Activated CD8-positive, alpha-beta memory T cell treated with anti-CD3 and anti-CD28 coated beads, Interleukin-2, amount 50 U/mL, for 24 hours (primary cell): Measurements from ENCODE around the gene ZNF564.
"Not testable (repeated sequence)": the region's sequence is repeated elsewhere in the genome, so short reads cannot be mapped to it uniquely, and the experiment has no call there.

Source experiments
- DNase-seq: peaks from one replicate; pipeline ENCODE4 v3.0.0-alpha.2; 2020; ENCODE audit errors: extremely low read depth

Gene ZNF564

GRCh38 chr19:12497032-12497431, 54.2 kb downstream of the ZNF564 start:
- no peak for DNase-seq

DNA sequence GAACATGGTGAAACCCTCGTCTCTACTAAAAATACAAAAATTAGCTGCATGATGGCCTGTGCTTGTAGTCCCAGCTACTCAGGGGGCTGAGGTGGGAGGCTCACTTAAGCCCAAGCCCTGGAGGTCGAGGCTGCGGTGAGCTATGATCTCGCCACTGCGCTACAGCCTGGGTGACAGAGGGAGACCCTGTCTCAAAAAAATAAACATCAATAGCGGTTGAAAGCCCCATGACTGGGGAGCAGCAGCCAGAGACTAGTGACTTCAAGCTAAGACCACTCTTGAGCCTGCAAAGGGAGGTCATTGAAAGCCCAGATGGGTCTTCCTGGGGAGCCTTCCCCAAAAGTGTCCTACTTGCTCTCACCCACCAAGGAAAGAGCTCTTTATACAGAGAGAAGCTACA, 54.8 kb downstream of the ZNF564 start:
- no peak for DNase-seq

GRCh38 chr19:12495002-12495802, 56.1 kb downstream of the ZNF564 start:
- DNase-seq: peak; percentile 82

DNA sequence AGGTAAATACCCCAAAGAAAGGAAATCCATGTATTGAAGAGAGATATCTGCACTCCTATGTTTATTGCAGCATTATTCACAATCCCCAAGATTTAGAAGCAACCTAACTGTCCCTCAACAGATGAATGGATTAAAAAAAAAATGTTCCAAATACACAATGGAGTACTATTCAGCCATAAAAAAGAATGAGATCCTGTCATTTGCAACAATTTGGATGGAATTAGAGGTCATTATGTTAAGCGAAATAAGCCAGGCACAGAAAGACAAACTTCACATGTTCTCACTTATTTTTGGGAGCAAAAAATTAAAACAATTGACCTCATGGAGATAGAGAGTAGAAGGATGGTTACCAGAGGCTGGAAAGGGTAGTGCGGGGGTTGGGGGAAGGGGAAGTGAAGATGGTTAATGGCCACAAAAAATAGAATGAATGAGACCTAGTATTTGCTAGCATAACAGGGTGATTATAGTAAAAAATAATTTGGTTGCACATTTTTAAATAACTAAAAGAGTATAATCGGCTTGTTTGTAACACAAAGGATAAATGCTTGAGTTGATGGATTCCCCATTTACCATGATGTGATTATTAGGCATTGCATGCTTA, 56.9 kb downstream of the ZNF564 start:
- no peak for DNase-seq

GRCh38 chr19:12486265-12486783, 65.0 kb downstream of the ZNF564 start:
- not testable (repeated sequence) for DNase-seq

GRCh38 chr19:12485571-12485970, 65.7 kb downstream of the ZNF564 start:
- DNase-seq: no peak

GRCh38 chr19:12485052-12485416, 66.2 kb downstream of the ZNF564 start:
- no peak for DNase-seq

- peak; percentile 62 for DNase-seq
Measured at GRCh38 chr19:12484371-12485051, 66.8 kb downstream of the ZNF564 start, which contains the start of gene ZNF709. Gene ZNF709 (minus strand): TSS chr19:12484816. CDS start chr19:12484657, 159 bp downstream.

GRCh38 chr19:12484011-12484370, 67.3 kb downstream of the ZNF564 start:
- no peak for DNase-seq

- DNase-seq: no peak
Measured at GRCh38 chr19:12482509-12482886, 68.8 kb downstream of the ZNF564 start.

DNA sequence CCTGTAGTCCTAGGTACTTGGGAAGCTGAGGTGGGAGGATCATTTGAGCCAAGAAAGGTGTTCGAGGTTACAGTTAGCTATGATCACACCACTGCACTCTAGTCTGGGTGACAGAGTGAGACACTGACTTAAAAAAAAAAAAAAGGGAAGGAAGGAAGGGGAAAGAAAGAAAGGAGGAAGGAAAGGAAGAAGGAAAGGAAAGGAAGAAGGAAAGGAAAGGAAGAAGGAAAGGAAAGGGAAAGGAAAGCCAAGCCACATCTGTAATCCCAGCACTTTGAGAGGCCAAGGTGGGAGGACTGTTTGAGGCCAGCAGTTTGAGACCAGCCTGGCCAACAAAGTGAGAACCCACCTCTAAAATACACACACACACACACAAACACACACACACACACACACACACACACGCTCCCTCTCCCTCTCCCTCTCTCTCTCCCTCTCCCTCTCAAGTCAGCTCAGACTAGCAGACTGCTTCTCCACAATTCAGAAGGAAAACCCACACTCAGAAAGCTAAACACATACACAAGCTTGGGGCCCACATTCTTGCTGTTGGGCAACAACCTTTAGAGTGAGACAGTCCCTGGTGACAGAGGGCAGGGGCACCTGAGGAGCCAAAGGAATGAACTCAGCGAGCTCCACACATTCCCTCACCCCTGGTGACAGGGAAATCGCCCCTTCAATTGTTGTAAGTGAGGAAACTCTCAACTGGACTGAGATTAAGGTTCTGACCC, 69.3 kb downstream of the ZNF564 start:
- DNase-seq: no peak

DNA sequence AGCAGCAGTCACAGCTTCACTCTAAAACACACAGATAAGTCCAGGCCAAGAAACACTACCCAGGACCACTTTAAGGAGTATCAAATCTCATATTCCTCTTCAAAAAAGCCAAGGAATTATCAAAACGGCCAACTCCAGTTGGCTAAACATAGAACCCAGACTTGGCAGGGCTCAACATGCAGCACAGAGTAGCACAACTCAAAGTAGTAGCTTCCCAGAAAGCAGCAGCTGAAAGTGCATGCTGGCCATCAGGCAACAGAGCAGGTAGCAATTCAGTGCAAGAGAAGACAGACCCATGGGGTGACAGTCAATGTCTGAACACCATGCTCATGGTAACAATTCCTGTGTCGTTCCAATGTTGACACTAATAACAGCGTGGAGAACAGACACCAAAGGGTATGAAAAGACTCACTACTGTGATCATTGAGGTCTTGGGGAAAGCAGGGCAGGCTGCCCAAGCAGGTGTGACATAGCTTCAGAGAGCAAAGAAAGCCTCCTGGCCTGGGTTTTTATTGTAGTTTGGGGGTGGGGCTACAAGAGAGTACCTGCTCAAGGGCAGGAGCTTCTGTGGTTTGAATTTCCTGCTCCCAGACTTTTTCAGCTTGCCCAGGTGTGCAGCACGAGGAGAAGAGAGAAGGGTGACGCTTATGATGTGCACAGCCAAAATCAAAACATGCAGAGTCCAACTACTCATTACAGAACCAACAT, 72.9 kb downstream of the ZNF564 start:
- no peak for DNase-seq
